CD4-positive, alpha-beta T cell treated with Interleukin-6 at 100 ng/mL for 8 hours (primary cell): ENCODE measurements around the gene PRSS2.
"Not testable (repeated sequence)": the region's sequence is repeated elsewhere in the genome, so short reads cannot be mapped to it uniquely, and the experiment has no call there.

ENCODE experiments used
- DNase-seq: peaks from one replicate; pipeline ENCODE4 v3.0.0-alpha.2; 2020; ENCODE audit warnings: mixed read lengths, low spot score

Gene PRSS2

DNA sequence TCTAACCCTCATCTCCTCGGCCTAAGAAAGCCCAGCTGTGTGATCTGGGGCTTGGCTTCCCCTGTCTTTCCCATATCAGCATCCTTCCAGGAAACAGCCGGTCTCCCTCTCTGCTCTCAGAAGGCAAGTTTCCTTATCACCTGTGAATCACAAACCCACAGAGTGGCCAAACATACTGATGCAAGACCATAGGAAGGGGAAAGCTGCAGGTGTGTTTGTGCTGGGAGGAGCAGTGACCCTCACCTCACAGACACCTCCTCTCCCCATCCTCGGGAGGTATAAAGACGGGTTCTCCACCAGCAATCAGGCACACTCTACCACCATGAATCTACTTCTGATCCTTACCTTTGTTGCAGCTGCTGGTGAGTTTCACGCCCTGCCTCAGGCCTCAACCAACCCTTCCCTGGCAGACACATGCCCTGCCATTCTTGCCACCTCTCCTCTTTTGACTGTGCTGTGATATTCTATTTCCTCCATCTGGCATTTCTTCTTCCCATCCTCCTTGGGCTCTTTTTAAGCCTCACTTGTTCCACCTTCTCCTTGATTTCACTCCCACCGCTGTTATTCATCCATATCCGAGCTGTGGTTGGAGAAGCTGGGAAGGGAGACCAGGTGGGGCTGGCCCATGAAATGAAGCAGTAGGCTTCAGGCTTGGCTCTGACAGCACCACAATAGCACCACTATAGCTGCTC lies at the start of gene PRSS2:
Gene PRSS2 (plus strand): TSS at position 310 of the 692 bp plus-strand sequence. CDS start 13 bp downstream, at position 323.
- DNase-seq, result no peak

DNA sequence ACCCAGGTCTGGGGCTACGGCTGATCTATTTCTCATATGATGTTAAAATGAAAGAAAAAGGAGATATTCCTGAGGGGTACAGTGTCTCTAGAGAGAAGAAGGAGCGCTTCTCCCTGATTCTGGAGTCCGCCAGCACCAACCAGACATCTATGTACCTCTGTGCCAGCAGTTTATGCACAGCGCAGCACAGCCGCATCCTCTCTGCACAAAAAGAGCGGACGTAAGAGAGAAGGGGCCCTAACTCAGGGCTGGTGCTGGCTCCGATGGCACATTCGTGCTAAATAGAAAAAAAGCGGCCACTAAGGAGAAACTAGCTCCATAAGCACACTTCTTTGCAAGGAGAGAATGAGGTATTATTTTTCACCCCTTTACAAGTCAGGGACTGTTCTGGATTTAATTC lies 49.8 kb upstream of the PRSS2 start:
- no peak for DNase-seq

DNA sequence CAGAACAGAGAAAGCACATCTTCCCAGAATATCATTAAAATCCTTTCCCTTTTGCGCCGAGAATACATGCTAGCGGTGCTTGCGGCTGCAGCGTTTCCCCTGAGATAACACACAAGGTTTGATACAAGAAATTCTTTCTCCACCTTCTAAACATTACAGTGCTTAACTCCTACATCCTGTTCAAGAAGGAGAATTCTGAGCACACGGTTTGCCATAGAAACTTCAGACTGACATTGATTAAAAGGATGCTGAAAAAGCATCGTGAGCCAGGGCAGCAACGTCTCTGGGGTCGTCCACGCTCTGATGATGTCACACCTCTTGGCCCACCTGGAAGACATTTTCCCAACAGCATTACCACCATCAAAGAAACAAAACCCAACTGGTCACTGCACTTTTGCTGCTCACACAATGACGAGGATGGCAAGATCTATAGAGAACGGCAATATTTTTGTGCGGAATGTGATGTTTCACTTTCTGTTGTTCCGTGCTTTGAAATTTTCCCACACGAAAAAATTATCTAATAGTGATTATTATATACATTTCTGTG lies 48.4 kb upstream of the PRSS2 start:
- DNase-seq, result no peak

DNA sequence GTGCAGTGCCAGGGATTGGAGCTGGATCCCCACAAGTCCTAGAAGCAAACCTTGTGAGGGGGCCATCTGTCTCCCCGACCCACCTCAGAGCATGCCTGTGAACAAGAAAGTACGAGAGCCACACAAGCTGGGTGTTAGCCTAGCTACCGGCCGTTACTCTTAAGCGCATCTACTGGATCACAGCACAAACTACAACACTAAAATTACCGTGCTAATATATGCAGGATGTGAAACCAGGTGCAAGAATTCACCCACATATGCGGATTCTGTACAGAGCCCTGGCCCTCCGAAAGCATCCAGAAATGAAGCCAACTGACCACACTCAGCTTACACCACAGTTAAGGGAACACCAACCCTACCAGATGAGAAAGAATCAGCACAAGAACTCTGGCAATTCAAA lies 37.5 kb upstream of the PRSS2 start:
- DNase-seq, result no peak

DNA sequence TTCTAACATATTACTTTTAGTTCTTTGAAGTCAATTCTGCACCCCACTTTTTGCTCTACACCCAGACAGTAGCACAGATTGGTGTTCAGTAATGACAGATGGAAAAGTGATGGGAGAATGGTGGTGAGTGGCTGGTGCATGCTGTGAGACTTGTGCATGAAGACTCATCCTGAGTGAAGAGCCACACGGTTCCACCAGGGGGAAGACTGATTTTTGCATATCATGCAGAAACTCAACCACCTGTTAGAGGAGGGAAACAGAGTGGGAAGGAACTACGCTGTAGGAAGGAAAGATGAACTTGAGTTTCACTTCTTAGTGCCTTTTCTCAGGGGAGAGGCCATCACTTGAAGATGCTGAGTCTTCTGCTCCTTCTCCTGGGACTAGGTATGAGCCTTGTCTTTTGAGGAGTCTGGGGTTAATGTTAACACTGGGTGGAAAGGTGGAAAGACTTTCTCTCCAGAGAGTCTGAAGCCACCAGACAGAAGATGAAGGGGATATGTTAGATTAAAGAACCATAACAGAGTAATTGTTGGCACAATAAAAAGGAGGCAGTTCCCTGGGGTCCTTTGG lies 30.8 kb upstream of the PRSS2 start:
- no peak for DNase-seq

DNA sequence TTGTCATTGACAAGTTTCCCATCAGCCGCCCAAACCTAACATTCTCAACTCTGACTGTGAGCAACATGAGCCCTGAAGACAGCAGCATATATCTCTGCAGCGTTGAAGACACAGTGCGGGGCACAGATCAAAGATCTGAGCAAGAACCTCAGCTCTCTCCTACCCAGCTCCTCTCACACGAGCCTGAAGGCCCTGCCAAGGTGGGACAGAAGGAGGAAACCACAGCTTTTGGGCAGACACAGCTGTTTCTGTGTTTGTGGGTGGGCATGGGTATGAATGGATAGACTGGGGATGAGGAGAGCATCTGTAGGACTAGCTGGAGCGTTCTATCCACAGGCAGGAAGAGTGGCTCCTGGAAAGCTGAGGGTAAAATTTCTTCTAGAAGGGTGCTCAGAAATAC lies 30.0 kb upstream of the PRSS2 start:
- no peak for DNase-seq

DNA sequence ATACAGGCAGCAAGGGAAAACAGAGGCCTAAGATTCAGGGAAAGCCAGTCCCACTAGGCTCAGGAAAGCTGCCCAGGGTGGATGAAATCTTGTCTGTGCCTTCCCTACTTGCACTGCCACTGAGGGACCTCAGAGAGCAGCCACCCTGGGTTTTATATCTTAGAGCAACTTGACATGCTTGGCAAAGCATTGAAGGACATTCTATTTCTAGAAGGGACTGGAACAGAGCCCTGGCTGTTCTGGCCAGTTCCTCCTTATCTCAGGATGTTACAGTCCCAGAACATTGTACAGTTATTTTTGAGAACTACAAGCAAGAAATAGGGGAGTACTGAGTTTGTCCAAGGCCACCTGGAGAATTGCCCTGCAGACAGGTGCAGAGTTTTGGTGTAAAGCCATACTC lies 28.8 kb upstream of the PRSS2 start:
- DNase-seq, result not testable (repeated sequence)

DNA sequence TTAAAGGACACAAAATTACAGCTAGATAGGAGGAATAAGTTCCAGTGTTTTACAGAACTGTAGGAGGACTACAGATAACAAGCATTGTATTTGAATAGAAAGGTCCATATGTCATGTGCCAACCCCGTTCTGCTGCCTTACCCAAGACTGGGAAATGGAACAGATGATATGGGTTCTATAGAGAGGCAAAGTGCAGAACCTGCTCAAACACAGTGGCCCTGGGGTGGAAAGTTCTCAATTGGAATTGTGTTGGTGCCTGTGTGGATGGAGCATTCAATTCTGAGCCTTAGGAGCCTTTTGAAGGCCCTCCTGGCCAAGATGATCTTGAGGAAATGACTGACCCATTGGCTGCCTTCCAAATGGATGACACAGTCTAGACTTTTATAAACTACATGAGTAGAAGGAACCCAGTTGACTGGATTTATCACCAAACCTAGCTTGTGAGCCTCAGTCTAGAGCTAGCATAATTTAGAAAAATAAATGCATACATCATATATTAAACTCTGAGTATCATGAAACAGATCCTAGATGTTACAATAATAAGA lies 25.6 kb upstream of the PRSS2 start:
- DNase-seq, result no peak

DNA sequence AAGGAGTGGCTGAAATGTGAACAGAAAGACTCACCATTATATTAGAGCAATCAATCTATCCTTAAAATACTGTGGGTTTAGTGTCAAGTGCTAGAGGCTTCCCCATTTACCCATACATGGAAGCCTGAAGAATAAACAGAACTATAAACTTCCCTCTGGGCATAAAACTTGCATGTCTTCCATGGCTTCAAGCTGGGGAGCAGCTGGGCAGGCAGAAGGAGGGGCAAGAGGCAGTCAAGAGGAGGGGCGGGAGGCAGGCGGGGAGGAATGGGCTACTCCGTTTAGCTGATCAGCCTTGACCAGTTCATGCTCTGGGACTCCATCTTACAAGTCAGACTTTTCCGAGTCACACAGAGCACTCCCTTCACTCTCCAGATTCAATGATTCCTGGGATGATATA lies 25.0 kb upstream of the PRSS2 start:
- DNase-seq, result no peak

DNA sequence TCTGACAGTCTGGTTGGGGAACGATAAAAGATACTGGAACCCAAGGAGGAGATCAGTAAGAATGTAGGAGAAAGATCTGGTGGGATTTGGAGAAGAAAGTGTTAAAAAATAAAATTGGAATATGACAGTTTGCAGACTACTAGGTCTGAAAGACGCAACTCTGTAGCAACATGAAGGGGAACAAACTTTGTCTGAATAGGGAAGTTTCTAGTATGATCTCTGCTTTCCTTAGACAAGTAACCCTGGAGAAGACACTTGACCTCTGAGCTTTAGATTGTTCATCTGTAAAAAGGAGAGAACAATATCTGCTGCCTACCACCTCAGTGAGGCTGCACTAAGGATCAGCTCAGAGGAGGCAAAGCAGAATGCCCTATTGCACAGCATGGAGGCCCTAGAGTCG lies 24.5 kb upstream of the PRSS2 start:
- DNase-seq, result no peak

DNA sequence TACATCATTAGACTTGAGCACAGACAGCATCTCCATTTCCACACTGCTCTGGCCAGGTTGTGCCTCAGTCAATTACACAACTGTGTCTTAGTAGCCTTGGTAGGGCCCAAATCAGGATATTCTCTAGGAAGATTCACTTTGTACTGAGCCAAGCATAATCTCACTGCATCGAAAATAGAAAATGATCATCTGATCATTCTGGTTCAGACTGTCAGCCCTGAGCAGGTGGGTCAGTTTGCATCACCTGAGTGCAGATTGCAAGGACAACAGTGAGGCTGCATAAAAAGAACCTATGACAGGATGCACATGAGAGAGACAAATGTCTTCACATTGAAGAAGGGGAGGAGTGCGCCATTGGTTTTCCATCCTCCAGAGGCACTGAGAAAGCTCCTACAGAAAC lies 22.4 kb upstream of the PRSS2 start:
- DNase-seq, result not testable (repeated sequence)

DNA sequence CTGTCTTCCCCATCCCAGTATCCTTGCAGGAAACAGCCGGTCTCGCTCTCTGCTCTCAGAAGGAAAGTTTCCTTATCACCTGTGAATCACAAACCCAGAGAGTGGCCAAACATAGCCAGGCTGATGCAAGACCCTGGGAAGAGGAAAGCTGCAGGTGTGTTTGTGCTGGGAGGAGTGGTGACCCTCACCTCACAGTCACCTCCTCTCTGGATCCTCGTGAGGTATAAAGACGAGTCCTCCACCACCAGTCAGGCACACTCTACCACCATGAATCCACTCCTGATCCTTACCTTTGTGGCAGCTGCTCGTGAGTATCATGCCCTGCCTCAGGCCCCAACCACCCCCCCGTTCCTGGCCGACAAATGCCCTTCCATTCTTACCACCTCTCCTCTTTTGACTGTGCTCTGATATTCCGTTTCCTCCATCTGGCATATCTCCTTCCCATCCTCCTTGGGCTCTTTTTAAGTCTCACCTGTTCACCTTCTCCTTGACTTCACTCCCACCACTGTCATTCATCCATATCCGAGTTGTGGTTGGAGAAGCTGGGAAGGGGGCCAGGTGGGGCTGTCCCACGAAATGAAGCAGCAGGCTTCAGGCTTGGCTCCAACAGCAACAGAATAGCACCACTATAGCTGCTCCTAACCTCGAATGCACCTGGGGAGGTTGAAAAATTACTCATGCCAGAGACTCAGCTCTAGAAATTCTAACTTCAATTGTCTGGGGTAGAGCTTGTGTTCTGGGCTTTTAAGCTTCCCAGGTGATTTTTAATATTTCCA lies 21.4 kb upstream of the PRSS2 start, which contains the start of gene PRSS1:
Gene PRSS1 (plus strand): TSS at position 255 of the 776 bp plus-strand sequence. CDS start 13 bp downstream, at position 268.
- no peak for DNase-seq

DNA sequence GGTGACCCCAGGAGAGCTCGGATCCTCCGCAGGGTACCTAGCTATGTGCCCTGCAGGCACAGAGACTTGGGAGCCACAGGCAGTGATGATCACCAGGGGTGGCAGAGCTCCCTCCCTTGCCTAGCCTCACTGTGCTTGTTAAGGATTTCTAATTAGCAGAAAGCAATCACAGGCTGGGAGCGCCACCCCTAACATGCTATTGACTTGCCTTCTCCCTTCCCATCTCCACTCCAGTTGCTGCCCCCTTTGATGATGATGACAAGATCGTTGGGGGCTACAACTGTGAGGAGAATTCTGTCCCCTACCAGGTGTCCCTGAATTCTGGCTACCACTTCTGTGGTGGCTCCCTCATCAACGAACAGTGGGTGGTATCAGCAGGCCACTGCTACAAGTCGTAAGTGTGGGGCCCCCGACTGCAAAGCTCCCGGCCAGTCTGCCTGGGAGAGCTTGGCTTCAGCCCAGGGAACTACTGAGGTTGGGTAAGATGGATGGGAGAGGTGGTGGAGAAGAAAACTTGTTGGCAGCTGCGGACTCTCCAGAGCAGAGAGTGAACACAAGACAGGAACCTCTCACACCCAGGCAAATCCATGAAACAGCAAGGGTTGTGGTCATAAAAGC lies 20.3 kb upstream of the PRSS2 start:
- DNase-seq, result no peak

DNA sequence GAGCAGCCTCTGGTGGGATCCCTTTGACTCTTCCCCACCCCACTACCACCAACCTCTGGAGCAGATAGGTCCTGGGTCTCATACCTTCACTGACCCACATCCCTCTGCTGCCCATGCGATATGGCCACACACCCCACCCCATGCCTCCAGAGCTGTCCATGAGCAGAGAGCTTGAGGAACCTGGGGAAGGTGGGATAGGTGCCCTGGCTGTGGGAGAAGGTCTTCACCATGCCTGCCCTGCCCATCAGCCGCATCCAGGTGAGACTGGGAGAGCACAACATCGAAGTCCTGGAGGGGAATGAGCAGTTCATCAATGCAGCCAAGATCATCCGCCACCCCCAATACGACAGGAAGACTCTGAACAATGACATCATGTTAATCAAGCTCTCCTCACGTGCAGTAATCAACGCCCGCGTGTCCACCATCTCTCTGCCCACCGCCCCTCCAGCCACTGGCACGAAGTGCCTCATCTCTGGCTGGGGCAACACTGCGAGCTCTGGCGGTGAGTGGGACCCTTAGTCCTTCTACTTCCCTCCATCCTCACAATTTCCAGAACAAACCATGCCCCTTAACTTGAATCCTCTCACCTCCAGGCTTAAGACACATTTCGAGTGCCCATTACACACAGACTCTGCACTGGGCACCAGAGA lies 19.1 kb upstream of the PRSS2 start:
- DNase-seq, result not testable (repeated sequence)

DNA sequence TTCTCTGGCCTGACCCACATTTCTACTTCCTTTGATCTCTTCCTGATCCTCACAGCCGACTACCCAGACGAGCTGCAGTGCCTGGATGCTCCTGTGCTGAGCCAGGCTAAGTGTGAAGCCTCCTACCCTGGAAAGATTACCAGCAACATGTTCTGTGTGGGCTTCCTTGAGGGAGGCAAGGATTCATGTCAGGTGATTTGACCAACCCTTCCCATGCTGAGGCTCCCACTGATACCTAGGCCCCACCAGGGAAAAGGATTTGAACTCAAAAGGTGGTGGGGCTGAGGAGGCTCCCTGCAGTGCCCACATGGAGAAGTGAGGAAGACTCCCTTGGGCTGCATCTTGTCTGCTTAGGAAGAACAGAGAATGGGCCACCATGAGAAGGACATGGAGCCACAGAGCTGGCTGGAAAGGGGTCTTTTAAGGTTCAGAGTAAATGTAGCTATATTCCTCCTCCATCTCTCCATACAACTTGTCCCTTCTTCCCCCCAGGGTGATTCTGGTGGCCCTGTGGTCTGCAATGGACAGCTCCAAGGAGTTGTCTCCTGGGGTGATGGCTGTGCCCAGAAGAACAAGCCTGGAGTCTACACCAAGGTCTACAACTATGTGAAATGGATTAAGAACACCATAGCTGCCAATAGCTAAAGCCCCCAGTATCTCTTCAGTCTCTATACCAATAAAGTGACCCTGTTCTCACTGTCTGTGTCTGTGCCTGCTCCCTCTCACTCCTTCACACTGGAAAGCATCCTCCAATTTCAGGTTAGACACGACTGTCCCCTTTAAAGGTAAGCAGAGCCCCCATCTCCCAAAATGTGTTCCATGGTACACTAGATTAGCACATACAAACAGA lies 18.2 kb upstream of the PRSS2 start:
- no peak for DNase-seq

DNA sequence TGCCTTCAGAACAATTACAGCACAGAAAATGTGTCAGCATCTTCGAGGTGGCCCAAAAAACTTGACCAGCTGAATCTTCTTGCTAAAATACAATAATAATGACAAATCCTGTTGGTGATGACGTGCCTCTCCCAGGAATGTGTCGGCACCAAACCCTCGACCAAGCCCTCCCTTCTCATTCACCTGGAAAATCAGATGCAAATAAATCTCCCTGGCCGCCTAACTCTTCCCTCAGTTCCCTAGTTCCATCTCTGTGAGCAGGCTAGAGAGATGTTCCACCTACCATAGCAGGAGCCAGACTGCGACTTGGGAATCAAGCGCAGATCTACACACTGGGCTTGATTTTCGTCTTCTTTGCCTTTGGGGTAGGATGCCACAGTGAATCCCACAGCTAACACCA lies 17.4 kb upstream of the PRSS2 start:
- DNase-seq, result no peak

DNA sequence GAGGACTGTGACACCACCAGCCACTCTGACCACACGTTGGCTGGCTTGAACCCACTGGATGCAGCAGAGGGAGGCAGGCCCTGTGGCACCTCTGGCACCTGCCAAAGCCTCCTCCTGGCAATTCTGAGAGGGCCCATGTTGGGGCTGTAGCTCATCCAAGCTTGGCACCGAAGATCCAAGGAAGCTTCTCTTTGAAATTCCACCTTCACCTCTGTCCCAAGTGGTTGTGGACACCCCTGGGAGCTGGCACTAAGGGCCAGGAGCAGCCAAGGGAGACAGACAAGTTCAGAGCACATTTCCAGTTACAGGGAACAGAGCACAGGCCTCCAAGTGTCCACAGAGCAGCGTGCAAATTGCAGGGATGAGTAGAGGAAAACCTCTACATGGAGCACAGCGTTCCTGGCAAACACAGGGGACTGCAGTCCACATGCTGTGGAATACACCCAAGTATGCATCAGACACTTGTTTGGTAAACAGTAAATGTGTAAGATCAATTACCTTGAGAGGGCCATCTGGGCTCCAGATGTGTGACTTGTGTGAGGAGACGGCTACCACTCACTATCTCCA lies 16.8 kb upstream of the PRSS2 start:
- not testable (repeated sequence) for DNase-seq

DNA sequence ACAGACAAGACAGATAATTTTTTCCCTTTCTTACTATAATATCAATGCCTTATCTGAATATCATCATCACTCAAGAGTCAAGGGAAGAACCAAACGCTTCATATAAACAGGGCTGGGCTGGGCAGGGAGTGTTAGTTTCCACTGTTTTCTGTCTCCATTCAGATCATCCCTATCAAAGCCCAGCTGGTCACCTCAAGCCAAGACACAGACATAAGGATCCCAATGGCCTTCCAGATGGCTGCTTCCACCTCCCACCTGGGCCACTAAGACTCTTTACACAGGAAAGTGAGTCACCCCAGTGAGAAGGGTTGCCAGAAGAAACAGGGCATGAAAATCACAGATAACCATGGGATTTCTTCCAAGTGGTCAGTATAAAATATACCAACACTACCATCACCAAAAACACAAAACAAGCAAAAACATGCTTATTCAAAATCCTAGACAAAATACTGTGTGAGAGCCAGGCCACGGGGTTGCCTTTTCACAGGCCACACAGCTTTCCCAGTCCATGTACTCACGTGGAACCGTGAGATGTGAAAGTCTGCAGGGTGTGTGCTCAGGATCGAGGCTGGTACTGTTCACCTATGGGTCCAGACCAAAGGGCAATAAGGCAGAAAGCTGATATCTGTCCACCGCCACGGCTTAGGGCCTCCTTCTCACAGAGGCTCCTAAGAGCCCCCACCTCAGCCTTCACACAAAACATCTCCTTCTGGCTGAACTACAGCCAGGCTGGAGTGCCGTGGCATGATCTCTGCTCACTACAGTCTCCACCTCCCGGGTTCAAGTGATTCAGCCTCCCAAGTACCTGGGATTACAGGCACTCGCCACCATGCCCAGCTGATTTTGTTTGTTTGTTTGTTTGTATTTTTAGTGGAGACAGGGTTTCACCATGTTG lies 15.8 kb upstream of the PRSS2 start:
- DNase-seq, result no peak

DNA sequence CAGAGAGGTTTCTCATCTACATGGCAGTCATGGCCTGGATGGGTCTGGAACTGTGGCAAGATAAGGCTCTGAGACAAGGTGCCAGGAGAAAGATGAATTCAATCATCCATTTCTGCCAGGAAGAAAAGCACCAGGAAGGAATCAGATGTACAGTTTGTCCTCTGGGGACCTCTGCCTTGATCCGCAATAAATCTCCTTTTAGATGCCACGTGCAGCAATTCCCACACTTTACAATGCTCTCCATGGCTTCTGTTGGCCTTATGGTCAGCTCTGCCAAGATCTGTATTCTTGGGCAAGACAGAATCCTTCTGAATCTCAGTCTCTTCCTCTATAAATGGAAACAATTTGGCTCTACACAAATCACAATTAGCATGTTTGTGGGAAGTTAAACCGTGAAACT lies 12.5 kb upstream of the PRSS2 start:
- DNase-seq, result not testable (repeated sequence)
